HG03442 (cell line): ENCODE data around the gene PNMA6E.
"Not testable (repeated sequence)": the region's sequence is repeated elsewhere in the genome, so short reads cannot be mapped to it uniquely, and the experiment has no call there.

Experiments used
- ATAC-seq: cut with Tn5 transposase; IDR thresholded peaks from one replicate; pipeline ENCODE4 v1.9.1; 2021; ENCODE audit warnings: mild to moderate bottlenecking, moderate library complexity; ENCODE audit not compliant: unreplicated experiment

The PNMA6E gene

DNA sequence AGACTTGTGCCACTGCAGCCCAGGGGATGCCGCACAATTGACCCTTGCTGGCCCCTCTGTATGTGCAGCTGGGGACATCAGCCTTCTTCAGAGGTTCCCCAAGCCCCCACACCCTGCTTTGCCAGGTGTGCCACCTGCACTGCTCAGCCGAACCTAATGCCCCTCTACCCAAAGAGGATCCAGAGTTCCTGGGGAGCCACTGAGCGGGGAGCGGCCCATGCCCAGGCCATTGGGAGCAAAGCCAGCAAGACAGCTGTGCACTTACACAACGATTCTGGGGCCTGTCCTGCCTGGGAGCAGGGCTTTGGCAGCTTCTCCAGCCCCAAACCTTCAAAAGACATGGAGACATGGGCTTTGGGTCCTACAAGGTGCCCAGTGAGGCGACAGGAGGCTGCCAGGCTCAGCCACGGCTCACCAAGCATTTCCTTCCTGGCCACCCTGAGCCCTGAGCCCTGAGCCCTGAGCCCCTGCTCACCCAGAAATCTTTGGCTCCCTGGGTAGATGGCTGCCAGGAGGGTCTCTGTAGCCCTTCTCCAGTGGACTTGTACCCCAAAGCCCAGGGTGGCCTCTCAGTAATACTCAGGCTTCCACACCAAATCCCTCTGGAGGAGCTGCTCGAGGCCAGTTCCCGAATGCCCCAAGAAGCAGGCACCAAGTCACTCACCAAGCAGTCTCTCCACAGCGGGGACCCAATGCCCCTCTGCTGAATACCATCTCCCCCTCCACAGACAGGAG, 13.0 kb downstream of the PNMA6E start:
- no peak for ATAC-seq

DNA sequence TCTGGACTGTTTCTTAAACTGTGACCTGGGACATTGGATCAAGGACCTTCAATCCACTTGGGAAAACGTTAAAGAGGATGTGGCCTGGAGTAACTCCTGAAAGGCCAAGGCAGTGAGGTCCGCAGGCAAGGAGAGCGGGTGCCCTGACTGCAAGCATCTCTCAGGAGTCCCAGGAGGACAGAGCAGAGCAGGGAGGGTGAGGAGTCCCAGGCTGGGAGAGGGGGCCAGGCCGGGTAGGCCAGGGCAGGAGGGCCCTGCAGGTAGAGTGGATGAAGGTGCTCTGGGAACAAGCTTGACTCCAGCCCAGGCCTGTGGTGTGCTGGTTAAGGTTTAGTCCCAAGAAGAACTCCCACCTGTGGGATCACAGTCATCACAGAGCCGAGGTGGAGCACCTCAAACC, 13.8 kb downstream of the PNMA6E start:
- no peak for ATAC-seq

DNA sequence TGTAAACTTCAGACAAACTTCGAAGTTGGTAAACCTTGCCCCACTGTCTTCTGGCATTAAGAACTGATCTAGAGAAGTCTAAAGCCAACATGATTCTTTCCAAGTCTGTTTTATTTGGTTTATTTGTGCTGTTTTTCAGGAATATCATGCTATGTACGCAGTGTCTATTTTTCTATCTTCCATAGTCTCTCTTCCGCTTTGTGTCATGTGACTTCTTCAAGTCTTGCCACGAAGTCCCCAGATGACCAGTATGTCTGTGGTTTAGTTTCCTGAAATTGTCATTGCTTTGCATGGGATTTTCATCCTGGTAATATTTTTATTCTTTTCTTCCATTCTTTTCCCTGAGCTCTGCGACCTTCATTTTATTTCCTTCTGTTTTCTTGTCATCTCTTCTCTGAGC, 15.1 kb downstream of the PNMA6E start:
- no peak for ATAC-seq

DNA sequence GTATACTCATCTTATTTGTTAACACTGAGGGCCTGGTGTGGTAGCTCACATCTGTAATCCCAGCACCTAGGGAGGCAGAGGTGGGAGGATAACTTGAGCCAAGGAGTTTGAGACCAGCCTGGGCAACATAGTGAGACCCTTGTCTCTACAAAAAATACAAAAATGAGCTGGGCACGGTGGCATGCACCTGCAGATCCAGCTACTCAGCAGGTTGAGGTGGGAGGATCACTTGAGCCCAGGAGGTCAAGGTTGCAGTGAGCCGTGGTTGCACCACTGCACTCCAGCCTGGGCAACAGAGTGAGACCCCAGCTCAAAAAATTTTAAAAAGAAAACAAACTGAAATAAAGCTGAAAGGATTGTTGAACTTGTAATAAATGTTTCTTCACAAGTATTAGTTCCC, 16.2 kb downstream of the PNMA6E start:
- ATAC-seq: not testable (repeated sequence)

DNA sequence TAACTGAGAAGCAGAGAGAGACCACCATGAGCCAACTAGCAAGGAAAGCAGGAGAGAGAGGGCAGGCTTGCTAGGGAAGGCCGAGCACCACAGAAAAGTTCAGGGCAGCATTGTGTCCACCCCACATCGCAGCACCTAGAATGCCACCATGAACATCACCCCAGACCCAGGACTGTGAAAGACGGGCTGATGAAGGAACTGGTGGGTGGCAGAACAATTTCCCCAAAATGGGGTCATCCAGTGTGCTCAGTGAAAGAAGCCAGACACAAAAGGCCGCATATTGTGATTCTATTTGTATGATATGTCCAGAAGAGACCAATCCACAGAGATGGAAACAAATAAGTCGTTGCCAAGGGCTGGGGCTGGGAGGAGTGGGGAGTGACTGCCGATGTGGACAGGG, 16.8 kb downstream of the PNMA6E start:
- no peak for ATAC-seq

DNA sequence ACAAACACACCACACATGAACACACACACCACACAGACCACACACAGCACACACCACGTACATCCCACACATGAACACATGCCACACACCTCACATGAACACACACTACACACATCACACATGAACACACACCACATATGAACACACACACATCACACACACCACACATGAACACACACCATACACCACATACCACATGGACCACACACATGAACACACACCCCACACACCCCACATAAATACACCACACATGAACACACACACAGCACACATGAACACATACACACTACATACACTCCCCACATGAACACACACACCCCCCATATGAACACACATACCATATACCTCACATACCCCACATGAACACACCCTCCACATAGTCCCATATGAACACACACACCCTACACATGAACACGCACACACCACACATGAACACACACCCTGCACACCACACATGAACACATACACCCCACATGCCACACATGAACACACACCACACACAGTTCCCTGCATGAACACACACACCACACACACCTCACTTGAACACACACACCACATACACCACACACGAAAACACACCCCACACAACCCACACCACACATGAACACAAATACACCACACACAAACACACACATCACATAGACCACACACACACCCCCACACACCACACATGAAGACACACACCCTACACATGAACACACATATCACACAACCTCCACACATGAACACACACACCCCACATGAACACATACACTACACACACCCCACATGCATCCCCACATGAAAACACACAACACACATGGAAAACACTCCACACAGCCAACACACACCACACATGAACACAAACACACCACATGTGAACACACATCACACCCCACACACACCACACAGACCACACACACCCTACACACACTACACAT, 18.3 kb downstream of the PNMA6E start:
- ATAC-seq: no peak

DNA sequence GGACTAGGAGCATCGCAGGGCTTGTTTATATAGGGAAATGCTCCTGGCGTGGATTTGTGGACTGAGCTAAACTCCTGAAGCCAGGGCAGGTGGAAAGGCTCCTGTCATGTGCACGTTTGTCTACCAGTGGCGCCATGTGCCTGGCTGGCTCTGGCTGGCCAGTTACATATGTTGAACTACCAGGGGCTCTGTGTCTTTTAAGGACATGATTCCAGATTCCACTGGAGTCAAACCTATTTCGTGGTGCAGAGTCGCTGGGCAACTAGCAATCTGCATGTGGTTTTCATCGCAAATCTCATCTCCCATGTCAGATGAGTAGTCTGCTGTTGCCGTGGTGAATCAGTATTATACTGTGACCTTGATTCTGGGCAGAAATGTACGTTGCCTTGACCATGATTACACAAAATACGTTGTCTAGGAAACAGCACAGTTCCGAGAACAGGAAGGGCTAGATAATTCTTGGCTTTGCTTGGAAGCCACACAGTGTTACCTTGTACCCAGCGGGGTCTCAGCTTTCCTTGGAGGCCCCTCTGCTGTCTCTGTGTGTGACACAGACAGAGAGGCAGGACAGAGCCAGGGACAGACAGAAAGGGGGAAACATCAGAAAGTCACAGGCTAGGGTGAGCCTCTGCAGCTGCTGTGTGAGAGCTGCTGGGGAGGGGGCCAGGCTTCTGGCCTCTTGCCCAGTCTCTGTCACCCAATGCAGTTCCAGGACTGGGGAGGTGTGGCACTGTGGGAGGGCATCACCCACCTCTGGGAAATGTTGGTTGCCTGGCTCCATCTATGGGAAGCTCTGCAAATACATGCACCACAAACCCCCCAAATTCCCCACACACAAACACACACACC, 19.2 kb downstream of the PNMA6E start:
- ATAC-seq: no peak

DNA sequence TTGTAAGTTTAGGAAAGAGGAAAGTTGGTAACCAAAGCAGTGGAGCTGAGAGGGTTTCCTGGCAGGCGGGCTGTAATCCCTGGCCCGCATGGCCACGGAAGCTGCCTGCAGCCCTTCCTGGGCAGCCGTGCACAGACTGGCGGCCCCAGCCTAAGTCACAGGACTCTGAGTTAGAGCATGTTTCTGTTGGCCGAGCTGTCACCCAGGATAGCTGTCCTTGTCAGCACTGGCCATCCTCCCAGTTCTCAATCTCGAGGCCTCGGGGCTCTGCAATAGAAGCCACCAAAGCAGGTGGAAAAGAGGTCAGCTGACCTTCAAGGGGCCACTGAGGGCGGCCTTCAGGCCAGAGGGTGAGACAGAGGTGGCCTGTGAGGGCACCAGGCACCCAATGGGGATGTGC, 20.5 kb downstream of the PNMA6E start:
- no peak for ATAC-seq

DNA sequence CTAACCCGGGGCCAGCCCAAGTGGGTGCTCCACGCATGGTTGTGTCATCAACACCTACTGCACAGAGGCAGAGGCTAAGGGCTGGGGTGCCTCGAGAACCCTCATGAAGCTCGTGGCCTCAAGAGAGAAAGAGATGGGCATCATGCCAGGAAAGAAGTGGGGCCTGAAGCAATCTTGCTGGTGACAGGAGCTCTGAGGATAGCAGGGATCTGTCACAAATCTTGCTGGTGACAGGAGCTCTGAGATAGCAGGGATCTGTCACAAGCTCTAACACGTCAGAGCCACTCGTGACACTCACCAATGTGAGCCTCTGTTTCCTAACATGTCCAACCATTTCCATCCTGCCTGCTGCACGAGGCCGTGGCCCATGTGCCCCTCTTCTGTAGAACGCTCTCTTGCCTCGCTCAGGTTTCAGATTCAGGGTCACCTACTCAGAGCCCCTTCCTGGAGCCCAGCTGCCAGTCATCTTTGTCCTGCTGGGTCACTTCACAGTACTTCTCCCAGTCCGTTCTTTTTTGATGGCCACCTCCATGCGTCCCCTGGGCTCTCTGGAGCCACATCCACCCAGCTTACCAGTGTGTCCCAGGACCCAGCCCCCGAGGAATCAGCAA, 21.1 kb downstream of the PNMA6E start:
- no peak for ATAC-seq

DNA sequence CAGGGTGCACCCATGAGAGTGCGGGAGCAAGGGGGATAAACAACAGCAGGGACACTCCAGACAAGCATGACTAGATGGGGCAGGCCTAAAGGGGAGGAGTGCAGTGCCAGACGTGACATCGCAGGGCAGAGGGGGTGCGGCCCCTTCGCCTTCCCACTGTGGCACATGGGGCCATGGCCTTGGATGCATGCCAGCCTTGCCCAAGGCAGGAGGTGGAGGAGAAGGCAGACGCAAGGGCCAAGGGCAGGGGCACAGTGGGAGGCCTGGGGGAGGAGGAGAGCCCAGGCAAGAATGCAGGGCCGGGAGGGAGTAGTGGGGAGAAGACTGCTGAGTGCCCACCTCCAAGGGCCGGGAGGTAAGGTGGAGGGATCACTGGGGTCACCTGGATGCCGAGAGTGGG, 21.6 kb downstream of the PNMA6E start:
- ATAC-seq: no peak

DNA sequence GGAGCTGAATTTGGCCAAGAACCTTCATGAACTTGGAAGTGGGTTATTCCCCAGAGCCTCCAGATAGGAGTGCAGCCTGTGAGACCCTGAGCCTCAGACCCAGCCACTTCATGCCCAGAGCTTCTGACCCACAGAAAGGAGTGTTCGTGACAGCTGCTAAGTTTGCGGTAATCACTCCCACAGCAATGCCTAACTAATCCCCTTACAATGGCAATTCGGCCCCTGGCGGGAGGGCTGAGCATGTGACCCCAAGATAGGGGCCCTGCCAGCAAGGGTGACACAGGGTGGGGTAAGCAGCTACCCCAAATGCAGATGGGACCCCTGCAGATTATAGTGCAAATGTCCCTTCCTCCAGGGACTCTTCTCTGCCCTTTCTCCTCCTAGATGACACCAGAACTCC, 22.5 kb downstream of the PNMA6E start:
- ATAC-seq: no peak

DNA sequence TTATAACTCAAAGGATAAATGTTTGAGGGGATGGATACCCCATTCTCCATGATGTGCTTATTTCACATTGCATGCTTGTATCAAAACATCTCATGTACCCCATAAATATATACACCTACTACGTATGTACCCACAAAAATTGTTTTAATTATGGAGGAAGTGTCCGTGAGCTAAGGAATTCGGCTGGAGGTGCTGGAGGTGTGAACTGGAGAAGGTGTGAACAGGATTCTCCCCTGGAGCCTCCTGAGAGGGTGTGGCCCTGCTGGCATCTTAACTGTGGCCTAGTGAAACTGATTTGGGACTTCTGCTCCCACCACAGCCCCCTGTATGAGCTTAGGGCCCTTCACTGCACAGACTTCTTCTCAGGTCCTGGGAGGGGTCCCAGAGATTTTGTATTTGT, 23.4 kb downstream of the PNMA6E start:
- no peak for ATAC-seq

DNA sequence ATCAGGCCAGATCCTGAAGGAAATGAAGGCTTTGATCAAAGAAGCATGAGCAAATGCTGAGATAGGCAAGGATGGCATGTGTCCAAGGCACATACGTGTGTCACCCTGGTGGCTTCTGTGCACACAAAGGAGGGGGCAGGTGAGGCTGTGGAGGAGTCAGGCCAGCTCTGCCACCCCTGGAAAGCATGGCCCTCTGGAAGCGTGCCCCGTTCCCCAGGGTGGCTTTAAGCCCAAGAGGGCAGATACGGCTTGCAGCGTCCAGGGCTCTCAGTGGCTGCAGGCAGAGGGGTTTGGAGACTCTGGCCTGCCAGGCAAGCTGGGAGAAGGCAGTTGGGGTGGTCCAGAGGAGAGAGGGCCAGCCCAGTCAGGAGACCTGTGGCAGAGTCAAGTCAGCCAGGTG, 25.6 kb downstream of the PNMA6E start:
- ATAC-seq: no peak

DNA sequence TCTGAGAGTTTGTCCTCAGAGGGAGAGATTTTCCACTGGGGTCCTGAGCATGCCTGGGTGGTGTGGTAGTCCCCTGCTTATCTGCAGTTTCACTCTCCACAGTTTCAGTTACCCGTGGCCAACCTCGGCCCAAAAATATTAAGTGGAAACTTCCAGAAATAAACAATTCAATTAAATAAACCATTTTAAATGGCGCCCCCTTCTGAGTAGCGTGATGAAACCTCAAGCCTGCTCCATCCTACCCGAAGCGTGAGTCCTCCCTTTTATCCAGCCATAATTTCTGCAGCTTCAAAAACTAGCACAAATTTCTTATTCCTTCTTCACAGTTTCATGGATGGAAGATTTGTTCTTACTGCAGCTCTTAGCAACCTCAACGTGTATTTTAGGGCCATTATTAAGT, 26.7 kb downstream of the PNMA6E start:
- no peak for ATAC-seq

DNA sequence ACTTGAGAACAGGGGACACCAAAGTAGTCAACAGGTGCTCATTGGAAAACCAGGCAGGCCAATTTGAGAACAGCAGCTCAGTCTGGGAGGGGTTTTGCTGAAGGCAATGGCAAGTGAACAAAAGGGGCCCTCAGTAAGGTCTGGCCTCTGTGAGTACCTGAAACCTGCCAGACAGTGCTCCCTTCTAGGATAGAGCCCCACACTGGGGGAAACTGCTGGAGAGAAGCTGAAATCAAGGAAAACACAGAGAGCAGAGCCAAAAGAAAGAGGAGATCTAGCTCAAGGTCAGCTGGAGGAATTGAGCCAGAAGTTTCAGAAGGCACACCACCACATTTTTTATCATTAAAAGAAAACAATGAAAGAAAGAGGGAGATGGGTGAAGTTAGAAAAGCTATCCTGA, 28.2 kb downstream of the PNMA6E start:
- no peak for ATAC-seq

DNA sequence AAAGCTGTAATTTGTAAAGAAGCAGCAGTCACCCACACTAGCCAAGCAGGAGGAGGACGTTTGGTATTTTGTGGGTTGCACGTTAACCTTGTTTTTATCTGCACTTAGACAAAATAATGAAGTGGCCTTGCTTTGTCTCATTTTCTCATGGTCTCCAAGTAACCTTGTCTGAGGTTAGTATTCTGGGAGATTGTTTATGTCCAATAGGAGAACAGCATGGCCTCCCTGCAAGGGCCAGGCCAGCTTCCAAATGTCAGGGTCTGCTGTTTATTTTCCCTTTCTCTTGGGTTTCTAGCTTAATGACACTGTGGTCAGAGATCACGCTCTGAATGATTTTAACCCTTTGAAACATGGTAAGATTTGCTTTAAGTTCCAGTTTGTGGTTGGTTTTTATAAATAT, 29.9 kb downstream of the PNMA6E start:
- ATAC-seq: no peak

DNA sequence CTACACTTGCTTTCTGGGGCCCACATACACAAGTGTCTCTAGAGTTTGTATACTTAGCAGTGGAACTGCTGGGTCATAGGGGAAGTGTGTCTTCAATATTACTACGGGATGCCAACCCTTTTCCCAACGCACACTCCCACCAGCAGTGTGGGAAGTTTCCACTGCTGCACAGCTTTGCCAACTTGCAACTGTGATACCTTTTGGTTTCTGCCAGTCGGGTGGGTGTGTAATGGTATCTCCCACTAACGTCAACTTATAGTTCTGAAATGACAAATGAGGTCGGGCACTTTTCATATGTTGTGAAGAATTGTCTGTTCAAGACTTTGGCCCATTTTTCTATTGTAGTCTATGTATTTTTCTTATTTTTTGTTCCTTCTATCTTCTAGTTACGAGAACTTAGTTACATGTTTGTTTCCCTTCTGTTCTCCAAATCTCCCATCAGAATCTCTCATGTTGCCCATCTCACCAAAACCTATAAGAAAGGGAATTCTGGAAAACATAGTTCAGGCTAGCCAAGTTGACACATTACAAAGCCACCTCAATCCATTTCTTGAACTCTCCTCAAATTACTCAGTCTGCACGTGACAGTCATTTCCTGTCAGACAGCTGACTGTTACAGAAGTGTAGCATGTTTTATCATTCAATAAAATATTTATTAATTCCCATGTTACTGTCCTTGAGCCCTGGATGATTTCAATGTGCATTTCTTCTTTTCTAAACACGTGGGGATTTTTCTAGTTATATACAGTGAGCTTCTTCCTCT, 30.7 kb downstream of the PNMA6E start:
- ATAC-seq: no peak

DNA sequence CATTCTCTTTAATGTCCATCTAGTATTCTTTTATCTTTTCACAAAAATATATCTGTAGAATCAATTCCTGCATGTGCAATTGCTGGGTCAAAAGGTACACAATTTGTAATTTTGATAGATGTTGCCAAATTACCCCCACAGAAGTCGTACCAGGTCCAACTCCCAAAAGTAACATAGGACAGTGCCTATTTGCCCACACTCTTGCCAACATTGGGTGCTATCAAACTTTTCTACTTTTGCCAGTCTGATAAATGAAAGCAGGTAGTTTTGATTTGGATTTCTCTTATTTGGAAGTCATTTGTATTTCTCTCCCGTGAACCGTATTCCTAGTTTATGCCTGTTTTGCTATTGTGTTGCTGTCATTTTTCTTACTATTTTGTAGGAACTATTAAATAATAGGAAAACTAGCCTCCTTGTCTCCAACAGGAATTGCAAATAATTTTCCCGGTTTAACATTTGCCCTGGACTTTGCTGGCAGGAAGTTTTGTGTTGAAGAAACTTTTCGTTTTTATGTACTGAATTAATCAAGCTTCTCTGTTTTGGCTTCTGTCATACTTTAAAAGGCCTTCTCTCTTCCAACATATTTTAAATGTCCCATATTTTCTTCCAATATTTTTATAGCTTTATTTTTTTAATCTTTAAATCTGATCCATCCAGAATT, 34.1 kb downstream of the PNMA6E start:
- no peak for ATAC-seq

DNA sequence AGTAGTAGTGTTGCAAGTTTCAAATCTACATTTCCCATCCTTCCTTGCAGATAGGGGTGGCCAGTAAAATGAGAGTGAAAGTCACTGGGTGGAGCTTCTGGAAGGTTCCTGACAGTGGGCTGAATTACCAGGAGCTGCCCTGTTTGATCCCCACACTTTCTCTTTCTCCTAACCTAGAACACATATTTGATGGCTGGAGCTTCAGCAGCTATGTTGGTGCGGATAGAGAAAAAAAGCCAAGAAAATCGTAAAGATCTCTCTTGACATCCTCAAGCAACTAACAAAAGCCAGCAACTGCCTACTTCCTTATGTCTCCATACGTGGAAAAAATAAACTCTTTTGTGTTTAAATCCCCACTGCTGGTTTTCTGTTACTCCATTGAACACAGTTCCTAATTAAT, 35.0 kb downstream of the PNMA6E start:
- no peak for ATAC-seq

DNA sequence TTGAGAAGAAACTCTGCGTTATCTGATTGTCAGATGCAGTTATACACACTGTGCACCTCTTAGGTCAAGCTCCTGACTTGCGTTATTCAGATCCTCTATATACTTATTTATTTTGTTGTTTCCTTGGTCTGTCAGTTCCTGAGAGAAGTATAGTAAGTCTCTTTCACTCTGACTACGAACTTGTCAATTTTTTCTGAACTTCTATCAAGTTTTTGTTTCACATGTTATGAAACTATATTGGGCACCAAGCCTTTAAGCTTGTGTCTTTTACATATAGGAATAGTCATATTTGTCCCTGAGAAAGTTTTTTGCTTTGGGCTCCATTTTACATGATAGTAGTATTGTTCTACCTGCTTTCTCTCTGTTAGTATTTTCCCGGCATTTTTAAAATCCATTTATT, 35.5 kb downstream of the PNMA6E start:
- no peak for ATAC-seq
